Keratinocyte (primary cell): ENCODE measurements around the gene DGKH.

Experiments used
- CTCF ChIP-seq, 3 experiments: IDR thresholded peaks in 1 of 3; conservative IDR thresholded peaks in 1 of 3; optimal IDR thresholded peaks in 1 of 3; 2 replicates in 2 of 3; 3 replicates in 1 of 3; pipeline versions ENCODE3 to v1.5.1; 2011; ENCODE audit warnings: low read length in 3 of 3, mild to moderate bottlenecking in 3 of 3, moderate library complexity in 2 of 3, control low read depth in 1 of 3, inconsistent platforms in 1 of 3; ENCODE audit not compliant: insufficient read depth in 2 of 3; ENCODE audit errors: extremely low read depth in 1 of 3
- EZH2 ChIP-seq: IDR thresholded peaks from one replicate; pipeline ENCODE4 v1.6.1; 2012; ENCODE audit warnings: inconsistent platforms, mild to moderate bottlenecking, low read length, moderate library complexity

DNA sequence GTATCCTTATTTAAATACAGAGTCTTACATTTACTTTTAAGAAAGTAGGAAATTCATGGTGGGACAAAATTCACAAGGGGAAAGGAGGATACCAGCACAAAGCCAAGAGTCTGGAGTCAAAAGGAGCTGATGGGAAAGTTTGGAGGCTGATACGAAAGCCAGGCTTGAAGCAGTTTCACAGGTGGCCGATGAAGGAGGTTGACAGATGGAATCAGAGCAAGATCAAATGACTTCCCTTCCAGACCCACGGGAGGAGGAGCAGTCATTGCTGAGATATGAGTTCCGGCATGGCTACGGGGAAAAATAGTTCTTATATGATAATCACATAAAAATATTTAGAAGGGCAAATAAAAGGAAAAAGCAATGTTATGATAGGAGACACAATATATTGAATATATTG is 65.0 kb downstream of the DGKH start:
- TF ChIP-seq CTCF (optimal IDR thresholded peaks at IDR 0.05 in 1 of 3, IDR thresholded peaks at IDR 0.05 in 1 of 3, conservative IDR thresholded peaks at IDR 0.05 in 1 of 3; ENCODE audit: extremely low read depth in 1 of 3, insufficient read depth in 2 of 3, low read length in 3 of 3) (no peak), EZH2 (no peak)
